RPMI8226 (cell line): Measurements from ENCODE around the gene WDR70.
"Not testable (repeated sequence)": the region's sequence is repeated elsewhere in the genome, so short reads cannot be mapped to it uniquely, and the experiment has no call there.

Experiments used
- DNase-seq: peaks from one replicate; pipeline ENCODE4 v3.0.0-alpha.2; 2015

Gene WDR70

GRCh38 chr5:37771203-37771611, 392.1 kb downstream of the WDR70 start:
- DNase-seq = no peak

GRCh38 chr5:37771731-37772130, 392.6 kb downstream of the WDR70 start:
- no peak for DNase-seq

GRCh38 chr5:37772255-37772654, 393.1 kb downstream of the WDR70 start:
- DNase-seq = no peak

GRCh38 chr5:37773809-37774208, 394.7 kb downstream of the WDR70 start:
- no peak for DNase-seq

GRCh38 chr5:37774912-37775483, 395.9 kb downstream of the WDR70 start:
- peak; percentile 49 for DNase-seq

GRCh38 chr5:37776826-37777225, 397.7 kb downstream of the WDR70 start:
- DNase-seq = no peak

GRCh38 chr5:37777432-37778130, 398.5 kb downstream of the WDR70 start:
- DNase-seq = no peak

GRCh38 chr5:37781409-37781808, 402.3 kb downstream of the WDR70 start:
- DNase-seq = not testable (repeated sequence)

- DNase-seq = no peak
These were observed 407.3 kb downstream of the WDR70 start for GRCh38 chr5:37786416-37786815.

GRCh38 chr5:37786862-37787519, 407.9 kb downstream of the WDR70 start:
- no peak for DNase-seq

GRCh38 chr5:37787742-37788141, 408.6 kb downstream of the WDR70 start:
- no peak for DNase-seq

- no peak for DNase-seq
These were observed 410.9 kb downstream of the WDR70 start for GRCh38 chr5:37789991-37790390.

GRCh38 chr5:37791321-37791720, 412.2 kb downstream of the WDR70 start:
- no peak for DNase-seq

GRCh38 chr5:37792975-37793631, 414.0 kb downstream of the WDR70 start:
- DNase-seq = no peak

GRCh38 chr5:37795292-37795691, 416.2 kb downstream of the WDR70 start:
- not testable (repeated sequence) for DNase-seq

GRCh38 chr5:37796435-37796834, 417.3 kb downstream of the WDR70 start:
- DNase-seq = not testable (repeated sequence)

GRCh38 chr5:37799865-37800421, 420.8 kb downstream of the WDR70 start:
- peak; percentile 10 for DNase-seq

GRCh38 chr5:37801521-37801920, 422.4 kb downstream of the WDR70 start:
- no peak for DNase-seq
